IPS DF 6.9 (cell line): ENCODE data around the gene CNOT10.

Experiments used
- DNase-seq: peaks from one replicate; pipeline ENCODE4 v3.0.0-alpha.2; 2013; ENCODE audit warnings: low read depth, low spot score
- H3K27ac ChIP-seq: one replicate; pipeline ENCODE4 v1.5.1; 2013; ENCODE audit warnings: low read length, control low read depth
- H3K27me3 ChIP-seq: 2 replicates; pipeline ENCODE4 v1.6.1; 2013; ENCODE audit warnings: mild to moderate bottlenecking, low read length; ENCODE audit not compliant: control insufficient read depth, insufficient read depth
- H3K36me3 ChIP-seq: 2 replicates; pipeline ENCODE4 v1.6.1; 2013; ENCODE audit warnings: low read length; ENCODE audit not compliant: control insufficient read depth, insufficient read depth
- H3K4me1 ChIP-seq: 2 replicates; pipeline ENCODE4 v1.6.1; 2013; ENCODE audit warnings: low read length; ENCODE audit not compliant: control insufficient read depth, insufficient read depth
- H3K4me3 ChIP-seq: 2 replicates; pipeline ENCODE4 v1.5.1; 2013; ENCODE audit warnings: mild to moderate bottlenecking, low read length
- H3K9me3 ChIP-seq: 2 replicates; pipeline ENCODE4 v1.6.1; 2013; ENCODE audit warnings: low read length, inconsistent platforms; ENCODE audit not compliant: control insufficient read depth, insufficient read depth
- WGBS: extraction: QIAGEN DNeasy Blood & Tissue Kit; methylation state at CpG from one replicate; pipeline ENCODE4 v1.1.7; 2013; ENCODE audit warnings: mixed read lengths, missing lambda C conversion rate; ENCODE audit not compliant: insufficient read length, insufficient coverage; 5-methylcytosine and 5-hydroxymethylcytosine counted together

CNOT10 gene

DNA sequence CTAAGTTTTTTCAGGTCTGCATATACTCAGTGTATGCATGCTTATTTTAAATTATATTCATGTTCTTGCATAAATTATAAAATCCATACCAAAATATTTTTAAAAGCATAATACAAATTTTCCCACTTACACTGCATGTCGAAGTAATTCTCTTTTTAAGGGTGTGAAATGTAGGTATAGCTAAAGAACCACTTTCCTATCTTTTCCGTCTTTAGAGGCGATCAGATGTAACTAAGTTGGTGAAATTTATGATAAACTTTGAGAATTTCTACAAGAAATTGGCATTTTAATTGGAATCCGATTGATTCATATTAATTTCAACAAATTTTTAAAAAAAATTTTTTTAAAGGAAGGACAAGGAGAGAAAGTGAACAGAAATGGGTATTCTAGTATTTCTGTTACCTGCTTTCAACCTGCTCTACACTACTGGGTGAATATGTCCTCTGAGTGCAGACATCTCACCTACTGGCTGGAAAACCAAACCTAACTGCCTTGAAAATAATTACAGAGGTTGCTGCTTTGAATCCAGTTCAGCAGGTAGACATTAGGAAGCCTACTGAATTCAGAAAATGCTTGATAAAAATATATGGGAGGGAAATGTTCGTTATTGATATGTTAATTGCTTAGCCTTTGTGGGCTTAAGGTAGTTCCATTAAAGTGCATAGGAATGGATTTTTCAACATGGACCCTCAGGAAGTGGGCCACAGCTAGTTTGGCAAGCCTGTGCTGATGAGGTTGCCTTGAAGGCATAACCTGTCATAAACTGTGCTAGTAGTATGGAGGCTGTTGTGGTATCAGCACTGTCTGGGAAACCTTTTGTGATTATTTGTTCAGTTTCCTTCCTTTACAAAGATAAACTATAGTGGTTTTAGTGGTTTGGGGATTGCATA is 137.9 kb downstream of the CNOT10 start:
- peaks cover 3% of the 10 kb centered on the region; the same call in 1 of the 2 replicates for H3K4me1 ChIP-seq
- no peak for DNase-seq
- no peak overlapping the region for H3K27ac ChIP-seq
- H3K9me3 ChIP-seq: no peaks in the 10 kb centered on the region
- H3K36me3 ChIP-seq: peaks cover 28% of the 10 kb centered on the region
- H3K4me3 ChIP-seq: peak overlapping the region; percentile 99; the same call in 1 of the 2 replicates
- no peaks in the 10 kb centered on the region for H3K27me3 ChIP-seq
- 100% methylated on average over 1 of the region's 5 CpGs for WGBS
